Hematopoietic multipotent progenitor cell treated with erythropoietin and hydrocortisone succinate and interleukin-3 and kit ligand, for 6 days (in vitro differentiated cells): Measurements from ENCODE around the gene CRTC1.

Experiments used
- DNase-seq: peaks from one replicate; pipeline ENCODE4 v3.0.0-alpha.2; 2015

CRTC1 gene

DNA sequence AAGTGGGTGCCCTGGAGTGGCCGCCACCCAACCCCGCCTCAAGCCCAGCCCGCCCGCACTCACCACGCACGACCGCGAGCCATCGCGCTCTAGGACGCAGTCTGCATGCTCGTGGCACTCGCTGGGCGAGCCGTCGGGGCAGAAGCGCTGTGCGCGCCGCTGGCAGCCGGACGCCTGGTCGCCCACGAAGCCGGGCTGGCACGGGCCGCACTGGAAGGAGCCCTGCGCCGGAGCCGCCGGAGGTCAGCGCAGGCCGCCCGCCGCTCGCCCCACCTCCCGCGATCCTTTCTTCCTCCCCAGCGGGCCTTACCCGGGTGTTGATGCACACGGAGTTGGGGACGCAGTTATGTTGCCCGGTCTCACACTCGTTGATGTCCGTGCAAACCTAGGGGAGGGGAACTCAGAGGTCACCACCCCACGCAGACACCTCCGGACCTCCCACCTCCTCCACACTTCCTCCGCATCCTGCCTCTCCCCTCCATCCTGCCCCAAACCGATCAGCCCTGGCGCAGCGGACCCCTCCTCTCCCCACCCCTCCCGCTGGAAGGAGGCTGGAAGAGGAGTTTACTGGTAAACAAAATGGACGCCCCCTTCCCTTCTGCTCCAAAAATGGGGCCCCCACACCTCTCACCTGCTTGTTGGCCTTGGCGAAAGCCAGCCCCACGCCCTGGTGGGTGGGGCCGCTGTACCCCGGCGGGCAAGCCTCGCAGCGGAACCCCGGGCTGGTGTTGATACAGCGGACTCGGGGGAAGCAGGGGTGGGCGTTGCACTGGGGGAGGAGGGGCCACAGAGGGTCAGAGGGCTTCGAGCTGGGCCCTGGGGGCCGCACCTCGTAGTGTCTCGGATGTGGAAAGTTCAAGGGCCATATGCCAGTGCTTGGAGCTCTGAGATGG, 105.3 kb downstream of the CRTC1 start:
- no peak for DNase-seq

DNA sequence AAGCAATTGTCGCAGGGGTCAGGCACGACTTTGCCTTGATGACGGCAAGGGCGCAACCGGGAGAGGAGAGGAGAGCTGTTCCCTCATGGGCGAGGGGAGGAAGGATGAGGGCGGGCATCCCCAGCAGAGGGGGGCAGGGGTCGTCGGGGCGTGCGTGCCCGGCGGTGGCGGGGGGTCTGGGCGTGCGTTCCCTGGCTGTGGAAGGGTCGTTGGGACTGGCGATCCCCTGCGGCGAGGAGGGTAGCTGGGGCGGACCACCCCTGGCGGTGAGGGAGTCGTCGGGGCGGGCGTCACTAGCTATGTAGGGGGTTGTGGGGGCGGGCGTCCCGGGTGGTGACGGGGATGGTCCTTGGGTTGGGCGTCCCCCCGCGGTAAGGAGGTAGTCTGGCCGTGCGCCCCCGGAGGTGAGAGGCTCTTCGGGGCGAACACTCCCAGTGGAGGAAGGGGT, 106.0 kb downstream of the CRTC1 start:
- no peak for DNase-seq

GRCh38 chr19:18789883-18790565, 106.5 kb downstream of the CRTC1 start:
- peak; percentile 46 for DNase-seq

- no peak for DNase-seq
Measured at GRCh38 chr19:18790566-18791314, 107.3 kb downstream of the CRTC1 start, which contains the start of gene COMP. Gene COMP (minus strand): TSS chr19:18791305. CDS start chr19:18791269, 36 bp downstream.

DNA sequence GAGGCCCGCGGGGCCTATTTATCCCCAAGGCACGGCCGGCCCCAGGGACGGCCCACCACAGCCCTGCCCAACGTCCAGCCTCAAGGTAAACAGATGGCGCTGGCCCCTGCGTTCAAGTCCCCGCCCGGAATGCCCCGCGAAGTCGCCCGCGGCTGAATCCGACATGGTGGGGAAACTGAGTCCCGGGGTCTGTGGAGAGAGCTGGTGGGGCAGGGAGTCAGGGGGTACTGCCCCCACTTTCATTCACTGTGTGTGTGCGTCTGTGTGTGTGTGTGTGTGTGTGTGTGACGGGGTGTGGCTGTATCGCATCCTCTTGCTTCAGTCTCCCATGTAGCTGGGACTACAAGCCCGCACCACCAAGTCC, 107.8 kb downstream of the CRTC1 start:
- DNase-seq: no peak

GRCh38 chr19:18792661-18793060, 109.2 kb downstream of the CRTC1 start:
- no peak for DNase-seq

DNA sequence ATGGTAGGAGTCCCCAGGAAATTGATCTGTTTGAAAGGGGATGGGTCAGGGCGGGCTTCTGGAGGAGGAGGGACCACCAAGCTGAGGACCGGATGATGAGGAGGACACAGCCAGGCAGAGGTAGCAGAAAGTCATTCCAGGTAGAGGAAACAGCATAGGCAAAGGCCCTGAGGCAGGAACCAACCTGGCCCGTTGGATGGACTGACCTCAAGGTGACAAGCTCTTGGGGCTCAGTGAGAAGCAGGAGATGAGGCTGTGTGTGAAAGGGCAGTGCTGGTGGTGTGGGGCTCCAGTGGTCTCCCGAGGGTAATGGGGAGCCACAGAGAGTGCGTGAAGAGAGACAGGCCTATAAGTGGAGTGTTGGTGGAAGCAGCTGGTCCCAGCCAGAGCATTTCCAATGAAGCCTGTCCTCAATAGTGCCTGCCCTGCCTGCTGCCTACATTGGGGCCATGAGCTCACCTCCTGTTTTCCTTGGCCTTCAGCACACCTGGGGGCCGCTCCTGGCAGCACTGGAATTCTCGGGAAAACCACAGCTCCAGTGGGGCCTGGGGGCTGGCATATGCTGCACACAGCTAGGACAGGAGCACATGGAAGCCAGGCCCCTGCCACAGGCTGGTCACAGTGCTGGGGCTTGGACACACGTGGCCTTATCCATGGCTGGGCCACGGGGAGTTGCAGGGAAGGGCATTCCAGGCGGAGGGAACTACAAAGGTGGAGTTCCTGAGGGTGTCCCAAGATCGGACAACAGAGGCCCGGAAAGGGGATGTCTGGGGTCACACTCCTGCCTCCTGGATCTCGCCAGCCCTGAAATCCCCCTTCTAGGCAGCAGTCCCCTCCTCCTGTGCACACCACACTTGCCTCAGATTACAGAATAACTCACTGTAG, 109.9 kb downstream of the CRTC1 start:
- DNase-seq: peak; percentile 1

GRCh38 chr19:18794029-18794313, 110.5 kb downstream of the CRTC1 start:
- peak; percentile 0 for DNase-seq

- DNase-seq: peak; percentile 0
Measured at GRCh38 chr19:18794692-18795091, 111.2 kb downstream of the CRTC1 start.

GRCh38 chr19:18795540-18795939, 112.1 kb downstream of the CRTC1 start:
- no peak for DNase-seq

DNA sequence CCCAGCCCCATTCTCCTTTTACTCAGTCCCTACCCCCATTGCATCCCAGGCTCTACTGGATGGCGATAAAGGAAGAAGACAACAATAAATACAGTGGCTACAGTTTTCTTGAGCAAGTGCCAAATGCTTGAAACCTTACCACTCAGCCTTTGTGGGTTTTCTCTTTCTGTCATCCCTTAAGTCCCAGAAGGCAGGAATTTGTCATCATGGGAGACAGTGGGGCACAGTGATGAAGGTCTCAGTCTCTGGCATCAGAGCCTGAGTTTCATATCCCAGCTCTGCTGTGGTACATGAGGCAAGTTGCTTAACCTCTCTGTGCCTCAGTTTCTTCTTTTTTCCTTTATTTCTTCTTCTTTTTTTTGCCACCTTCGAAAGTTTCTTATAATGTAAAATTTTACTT, 112.8 kb downstream of the CRTC1 start:
- no peak for DNase-seq

- DNase-seq: no peak
Measured at GRCh38 chr19:18798384-18799352, 115.2 kb downstream of the CRTC1 start.

GRCh38 chr19:18799389-18799970, 116.0 kb downstream of the CRTC1 start:
- no peak for DNase-seq

DNA sequence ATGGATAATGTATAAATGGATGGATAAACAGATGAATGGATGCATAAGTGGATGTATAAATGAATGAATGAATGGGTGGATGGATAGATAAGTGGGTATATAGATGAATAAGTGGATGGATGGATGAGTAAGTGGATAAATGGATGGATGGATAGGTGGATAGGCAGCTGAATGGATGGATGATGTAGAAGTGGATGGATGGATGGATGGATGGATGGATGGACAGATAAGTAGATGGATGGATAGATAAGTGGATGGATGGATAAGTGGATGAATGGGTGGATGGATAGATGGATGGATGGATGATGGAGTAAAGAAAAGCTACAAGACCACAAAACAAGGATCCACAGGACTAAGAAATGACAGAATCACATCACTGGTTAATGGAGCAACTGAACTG, 116.6 kb downstream of the CRTC1 start:
- DNase-seq: no peak

DNA sequence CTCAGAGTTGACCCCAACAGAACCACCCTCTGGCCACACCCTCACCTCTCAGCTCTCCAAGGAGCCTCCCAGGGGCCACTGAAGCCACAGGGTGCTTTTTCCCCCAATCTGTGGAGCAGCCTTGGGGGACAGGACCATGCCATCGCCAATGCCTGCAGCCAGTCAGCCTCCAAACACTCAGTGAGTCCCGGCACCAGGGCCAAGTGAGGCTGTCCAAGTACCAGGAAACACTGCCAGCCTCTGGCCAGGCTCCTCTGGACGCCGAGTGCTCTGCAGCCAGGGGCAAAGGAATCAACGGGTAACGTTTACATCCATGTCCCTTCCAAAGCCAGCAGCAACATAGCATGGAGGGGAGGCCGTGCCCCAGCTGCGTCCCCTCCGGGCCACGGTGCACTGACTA, 117.2 kb downstream of the CRTC1 start:
- DNase-seq: no peak

DNA sequence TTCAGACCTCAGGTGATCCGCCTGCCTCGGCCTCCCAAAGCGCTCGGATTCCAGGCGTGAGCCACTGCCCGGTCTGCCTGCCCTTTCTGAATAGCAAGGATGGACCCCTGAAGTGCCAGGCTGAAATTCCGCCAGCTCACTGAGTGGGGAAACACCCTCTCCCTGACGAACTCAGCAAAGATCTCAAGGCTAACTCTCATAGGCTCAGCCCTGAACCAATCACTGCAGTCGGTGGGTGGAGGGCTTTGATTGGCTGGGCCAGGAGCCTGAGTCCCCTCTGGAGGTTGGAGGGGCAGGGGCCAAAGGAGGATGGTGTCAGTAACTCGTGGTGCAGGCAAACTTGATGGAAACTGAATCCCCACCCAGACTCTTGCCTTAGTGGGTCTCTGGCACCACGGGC, 118.9 kb downstream of the CRTC1 start:
- DNase-seq: no peak

DNA sequence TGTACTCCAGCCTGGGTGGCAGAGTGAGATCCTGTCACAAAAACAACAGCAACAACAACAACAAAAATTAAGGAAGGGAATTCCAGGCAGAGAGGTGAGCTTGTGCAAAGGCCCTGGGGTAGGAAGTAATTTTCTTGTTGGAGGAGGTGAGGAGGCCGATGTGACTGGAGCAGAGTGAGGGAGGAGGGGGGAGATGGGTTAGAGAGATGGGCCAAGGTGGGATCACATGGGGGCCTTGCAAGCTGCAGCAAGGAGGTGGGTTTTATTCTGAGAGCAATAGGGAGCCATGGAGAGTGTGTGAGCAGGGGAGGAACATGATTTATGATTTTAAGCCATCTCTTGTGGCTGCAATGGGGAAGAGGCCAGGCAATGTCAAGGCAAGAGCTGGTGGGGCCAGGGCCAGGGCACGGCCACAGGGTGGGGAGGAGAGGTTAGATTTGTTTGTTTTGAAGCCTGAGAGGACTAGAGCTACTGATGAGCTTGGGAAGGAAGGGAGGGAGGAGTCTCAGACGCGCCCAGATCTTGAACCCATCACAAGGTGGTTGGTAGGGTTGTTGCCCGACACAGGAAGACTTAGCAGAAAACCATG, 120.2 kb downstream of the CRTC1 start:
- DNase-seq: no peak

DNA sequence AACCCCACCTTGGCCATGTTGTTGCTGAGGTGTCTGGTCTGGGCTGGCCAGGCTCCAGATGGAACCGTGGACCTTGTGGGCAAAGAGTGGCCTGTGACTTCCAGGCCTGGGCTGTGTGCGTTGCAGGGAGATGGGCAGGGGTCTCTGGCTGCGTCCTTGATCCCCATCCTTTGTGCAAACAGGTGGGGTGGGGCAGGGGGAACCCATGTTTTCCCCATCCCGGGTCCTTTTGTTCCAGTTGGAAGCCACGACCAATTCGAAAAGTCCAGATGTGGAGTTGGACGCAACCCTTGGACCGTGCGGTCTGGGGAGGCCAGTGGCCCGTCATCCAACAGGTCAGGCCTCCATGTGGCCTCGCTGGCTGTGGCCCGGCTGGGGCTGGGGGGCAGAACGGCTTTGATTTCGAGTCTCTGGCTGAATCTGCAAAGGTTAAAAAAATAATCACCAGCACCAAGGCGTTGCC, 120.7 kb downstream of the CRTC1 start:
- no peak for DNase-seq

DNA sequence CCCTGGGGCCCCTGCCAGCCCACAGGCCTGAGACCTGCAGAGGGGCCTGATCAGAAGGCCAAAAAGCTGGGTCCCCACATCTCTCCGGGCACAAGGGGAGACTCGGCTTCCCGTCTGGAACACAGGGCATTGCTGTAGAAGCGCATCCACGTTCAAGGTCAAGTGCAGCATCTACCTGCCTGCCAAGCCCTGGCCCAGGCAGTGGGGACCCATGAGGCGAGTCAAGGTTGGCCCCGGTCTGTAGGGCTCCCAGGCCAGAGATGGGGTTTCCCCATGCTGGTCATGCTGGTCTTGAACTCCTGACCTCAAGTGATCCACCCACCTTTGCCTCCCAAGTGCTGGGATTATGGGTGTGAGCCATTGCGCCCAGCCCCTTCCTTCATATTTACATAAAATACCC, 121.2 kb downstream of the CRTC1 start:
- no peak for DNase-seq

DNA sequence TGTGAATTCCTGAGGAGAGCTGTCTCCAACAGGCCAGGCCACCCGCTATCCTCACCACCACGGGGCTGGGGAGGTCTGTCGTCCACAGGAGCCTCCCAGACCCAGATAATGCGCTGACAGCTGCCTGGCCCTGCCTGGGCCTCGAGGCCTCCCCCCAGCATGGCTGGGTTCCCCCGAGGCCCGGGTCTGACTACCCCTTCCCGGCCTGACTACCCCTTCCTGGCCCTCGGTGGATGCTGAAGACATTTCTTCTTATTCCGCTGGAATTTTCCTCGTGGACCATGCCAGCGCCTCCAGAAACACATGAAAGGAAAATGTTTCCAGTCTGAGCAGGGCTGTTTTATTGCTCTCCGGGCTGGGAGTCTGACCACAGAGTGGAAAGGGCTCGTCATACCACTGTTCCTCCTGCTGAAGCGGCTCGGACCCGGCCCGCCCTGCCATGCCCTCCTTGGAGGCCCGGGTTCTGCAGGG, 124.4 kb downstream of the CRTC1 start:
- no peak for DNase-seq
